ENCODE data around the gene OR5T3.
"Not testable (repeated sequence)": the region's sequence is repeated elsewhere in the genome, so short reads cannot be mapped to it uniquely, and the experiment has no call there.

OR5T3 gene

DNA sequence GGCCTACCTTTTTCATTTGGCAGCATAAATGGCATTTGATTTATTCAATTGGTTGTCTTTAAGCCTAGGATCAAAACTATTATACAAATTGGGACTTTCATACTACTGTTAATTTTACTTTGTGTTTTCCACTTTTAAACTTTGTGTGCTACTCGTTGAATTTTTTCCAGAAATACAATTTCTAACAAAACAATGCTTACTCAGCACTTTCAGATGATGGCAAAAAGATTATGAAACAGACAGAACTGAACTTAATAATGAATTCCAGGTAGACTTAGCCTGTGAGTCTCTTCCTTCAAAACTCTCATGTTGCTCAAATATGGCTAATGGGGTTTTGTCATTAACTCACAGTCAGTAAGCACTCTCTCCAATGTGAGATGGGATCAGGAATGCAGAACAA is 44.3 kb upstream of the OR5T3 start (continued):
- no peak for TF ChIP-seq KLF7 (tag by site-specific recombination; IDR thresholded peaks at IDR 0.05; ENCODE audit: borderline replicate concordance)
- TF ChIP-seq ZNF404 (tag by site-specific recombination; IDR thresholded peaks at IDR 0.05): no peak

DNA sequence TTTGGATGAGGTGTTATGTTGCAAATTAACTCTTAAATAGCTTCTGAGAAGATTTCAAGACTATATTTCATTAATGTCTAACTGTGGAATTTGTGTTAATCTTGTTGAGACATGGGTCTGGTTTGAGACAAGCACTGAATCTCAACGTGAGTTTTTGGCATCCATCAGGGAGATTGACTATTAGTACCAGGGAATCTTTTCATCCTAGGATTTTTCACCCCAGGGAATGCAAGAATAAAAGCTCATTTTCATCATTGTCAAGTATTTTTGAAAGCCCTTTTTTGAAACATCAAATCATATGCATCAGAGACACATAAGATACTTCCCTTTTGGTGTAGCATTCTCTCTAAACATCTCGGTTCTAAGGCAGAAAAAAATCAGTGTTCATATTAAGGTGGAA is 37.5 kb upstream of the OR5T3 start:
- ChIA-PET CTCF (interaction anchor here (0.6 kb wide), 2 partner anchors 20 to 1607 kb away, joined by 3 to 4 read pairs; no protein-coding TSS in a partner anchor), POLR2A (no interaction called here)
- Histone ChIP-seq H3K36me3 (ENCODE audit: control insufficient read depth in 2 of 2, insufficient read depth in 1 of 2, low read length in 2 of 2) (no peaks in the 10 kb centered on the region), H3K4me3 (ENCODE audit: low read depth, low read length) (no peak overlapping the region), H3K9me3 (ENCODE audit: control insufficient read depth, insufficient read depth, low read depth, low read length) (no peaks in the 10 kb centered on the region), H3K27ac (ENCODE audit: extremely low read depth, low read depth, low read length) (no peak overlapping the region), H3K4me1 (ENCODE audit: control insufficient read depth, insufficient read depth, low read length) (no peaks in the 10 kb centered on the region)
- no peak for TF ChIP-seq OSR2 (tag by site-specific recombination; IDR thresholded peaks at IDR 0.05)
- no peak for TF ChIP-seq ZNF514 (tag by site-specific recombination; IDR thresholded peaks at IDR 0.05)
- no peak for TF ChIP-seq SP3 (tag by site-specific recombination; IDR thresholded peaks at IDR 0.05)
- TF ChIP-seq ZNF585B (tag by site-specific recombination; IDR thresholded peaks at IDR 0.05): no peak
- TF ChIP-seq, protein P1, sequence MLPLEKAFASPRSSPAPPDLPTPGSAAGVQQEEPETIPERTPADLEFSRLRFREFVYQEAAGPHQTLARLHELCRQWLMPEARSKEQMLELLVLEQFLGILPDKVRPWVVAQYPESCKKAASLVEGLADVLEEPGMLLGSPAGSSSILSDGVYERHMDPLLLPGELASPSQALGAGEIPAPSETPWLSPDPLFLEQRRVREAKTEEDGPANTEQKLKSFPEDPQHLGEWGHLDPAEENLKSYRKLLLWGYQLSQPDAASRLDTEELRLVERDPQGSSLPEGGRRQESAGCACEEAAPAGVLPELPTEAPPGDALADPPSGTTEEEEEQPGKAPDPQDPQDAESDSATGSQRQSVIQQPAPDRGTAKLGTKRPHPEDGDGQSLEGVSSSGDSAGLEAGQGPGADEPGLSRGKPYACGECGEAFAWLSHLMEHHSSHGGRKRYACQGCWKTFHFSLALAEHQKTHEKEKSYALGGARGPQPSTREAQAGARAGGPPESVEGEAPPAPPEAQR (tag by site-specific recombination; IDR thresholded peaks at IDR 0.05): no peak
- no peak for TF ChIP-seq ZNF354C (tag by site-specific recombination; IDR thresholded peaks at IDR 0.05; ENCODE audit: borderline replicate concordance, low read depth)
- TF ChIP-seq REPIN1 (tag by site-specific recombination; IDR thresholded peaks at IDR 0.05; ENCODE audit: low read depth): no peak
- TF ChIP-seq, protein P2, sequence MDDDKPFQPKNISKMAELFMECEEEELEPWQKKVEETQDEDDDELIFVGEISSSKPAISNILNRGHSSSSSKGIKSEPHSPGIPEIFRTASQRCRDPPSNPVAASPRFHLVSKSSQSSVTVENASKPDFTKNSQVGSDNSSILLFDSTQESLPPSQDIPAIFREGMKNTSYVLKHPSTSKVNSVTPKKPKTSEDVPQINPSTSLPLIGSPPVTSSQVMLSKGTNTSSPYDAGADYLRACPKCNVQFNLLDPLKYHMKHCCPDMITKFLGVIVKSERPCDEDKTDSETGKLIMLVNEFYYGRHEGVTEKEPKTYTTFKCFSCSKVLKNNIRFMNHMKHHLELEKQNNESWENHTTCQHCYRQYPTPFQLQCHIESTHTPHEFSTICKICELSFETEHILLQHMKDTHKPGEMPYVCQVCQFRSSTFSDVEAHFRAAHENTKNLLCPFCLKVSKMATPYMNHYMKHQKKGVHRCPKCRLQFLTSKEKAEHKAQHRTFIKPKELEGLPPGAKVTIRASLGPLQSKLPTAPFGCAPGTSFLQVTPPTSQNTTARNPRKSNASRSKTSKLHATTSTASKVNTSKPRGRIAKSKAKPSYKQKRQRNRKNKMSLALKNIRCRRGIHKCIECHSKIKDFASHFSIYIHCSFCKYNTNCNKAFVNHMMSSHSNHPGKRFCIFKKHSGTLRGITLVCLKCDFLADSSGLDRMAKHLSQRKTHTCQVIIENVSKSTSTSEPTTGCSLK (tag by site-specific recombination; IDR thresholded peaks at IDR 0.05): no peak
- no peak for TF ChIP-seq ZSCAN30 (tag by site-specific recombination; IDR thresholded peaks at IDR 0.05)
- TF ChIP-seq, protein P3, sequence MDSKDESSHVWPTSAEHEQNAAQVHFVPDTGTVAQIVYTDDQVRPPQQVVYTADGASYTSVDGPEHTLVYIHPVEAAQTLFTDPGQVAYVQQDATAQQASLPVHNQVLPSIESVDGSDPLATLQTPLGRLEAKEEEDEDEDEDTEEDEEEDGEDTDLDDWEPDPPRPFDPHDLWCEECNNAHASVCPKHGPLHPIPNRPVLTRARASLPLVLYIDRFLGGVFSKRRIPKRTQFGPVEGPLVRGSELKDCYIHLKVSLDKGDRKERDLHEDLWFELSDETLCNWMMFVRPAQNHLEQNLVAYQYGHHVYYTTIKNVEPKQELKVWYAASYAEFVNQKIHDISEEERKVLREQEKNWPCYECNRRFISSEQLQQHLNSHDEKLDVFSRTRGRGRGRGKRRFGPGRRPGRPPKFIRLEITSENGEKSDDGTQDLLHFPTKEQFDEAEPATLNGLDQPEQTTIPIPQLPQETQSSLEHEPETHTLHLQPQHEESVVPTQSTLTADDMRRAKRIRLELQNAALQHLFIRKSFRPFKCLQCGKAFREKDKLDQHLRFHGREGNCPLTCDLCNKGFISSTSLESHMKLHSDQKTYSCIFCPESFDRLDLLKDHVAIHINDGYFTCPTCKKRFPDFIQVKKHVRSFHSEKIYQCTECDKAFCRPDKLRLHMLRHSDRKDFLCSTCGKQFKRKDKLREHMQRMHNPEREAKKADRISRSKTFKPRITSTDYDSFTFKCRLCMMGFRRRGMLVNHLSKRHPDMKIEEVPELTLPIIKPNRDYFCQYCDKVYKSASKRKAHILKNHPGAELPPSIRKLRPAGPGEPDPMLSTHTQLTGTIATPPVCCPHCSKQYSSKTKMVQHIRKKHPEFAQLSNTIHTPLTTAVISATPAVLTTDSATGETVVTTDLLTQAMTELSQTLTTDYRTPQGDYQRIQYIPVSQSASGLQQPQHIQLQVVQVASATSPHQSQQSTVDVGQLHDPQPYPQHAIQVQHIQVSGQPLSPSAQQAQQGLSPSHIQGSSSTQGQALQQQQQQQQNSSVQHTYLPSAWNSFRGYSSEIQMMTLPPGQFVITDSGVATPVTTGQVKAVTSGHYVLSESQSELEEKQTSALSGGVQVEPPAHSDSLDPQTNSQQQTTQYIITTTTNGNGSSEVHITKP (tag by site-specific recombination; IDR thresholded peaks at IDR 0.05): no peak
- no peak for TF ChIP-seq ZSCAN5A (tag by site-specific recombination; IDR thresholded peaks at IDR 0.05)
- no peak for TF ChIP-seq ZFP41 (tag by site-specific recombination; IDR thresholded peaks at IDR 0.05; ENCODE audit: borderline replicate concordance)
- no peak for TF ChIP-seq GFI1B (tag by site-specific recombination; IDR thresholded peaks at IDR 0.05)
- TF ChIP-seq ATF2 (tag by site-specific recombination; IDR thresholded peaks at IDR 0.05; ENCODE audit: low read depth): no peak
- no peak for TF ChIP-seq ZNF645 (tag by site-specific recombination; IDR thresholded peaks at IDR 0.05)
- no peak for TF ChIP-seq ZNF426 (tag by site-specific recombination; IDR thresholded peaks at IDR 0.05)
- no peak for TF ChIP-seq WT1 (tag by site-specific recombination; IDR thresholded peaks at IDR 0.05)

DNA sequence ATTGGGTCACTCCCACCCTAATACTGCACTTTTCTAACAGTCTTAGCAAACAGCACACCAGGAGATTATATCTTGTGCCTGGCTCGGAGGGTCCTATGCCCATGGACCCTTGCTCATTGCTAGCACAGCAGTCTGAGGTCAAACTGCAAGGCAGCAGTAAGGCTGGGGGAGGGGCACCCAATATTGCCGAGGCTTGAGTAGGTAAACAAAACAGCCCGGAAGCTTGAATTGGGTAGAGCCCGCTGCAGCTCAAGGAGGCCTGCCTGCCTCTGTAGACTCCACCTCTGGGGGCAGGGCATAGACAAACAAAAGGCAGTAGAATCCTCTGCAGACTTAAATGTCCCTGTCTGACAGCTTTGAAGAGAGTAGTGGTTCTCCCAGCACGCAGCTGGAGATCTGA is 32.3 kb upstream of the OR5T3 start:
- H3K9me3 ChIP-seq (ENCODE audit: control insufficient read depth, insufficient read depth, low read depth, low read length); POLR2A ChIA-PET; H3K4me3 ChIP-seq (ENCODE audit: low read depth, low read length); H3K27ac ChIP-seq (ENCODE audit: extremely low read depth, low read depth, low read length); H3K4me1 ChIP-seq (ENCODE audit: control insufficient read depth, insufficient read depth, low read length); H3K36me3 ChIP-seq (ENCODE audit: control insufficient read depth in 2 of 2, insufficient read depth in 1 of 2, low read length in 2 of 2); CTCF ChIA-PET: not testable (repeated sequence)
